ENCODE data around the gene SMG5.

DNA sequence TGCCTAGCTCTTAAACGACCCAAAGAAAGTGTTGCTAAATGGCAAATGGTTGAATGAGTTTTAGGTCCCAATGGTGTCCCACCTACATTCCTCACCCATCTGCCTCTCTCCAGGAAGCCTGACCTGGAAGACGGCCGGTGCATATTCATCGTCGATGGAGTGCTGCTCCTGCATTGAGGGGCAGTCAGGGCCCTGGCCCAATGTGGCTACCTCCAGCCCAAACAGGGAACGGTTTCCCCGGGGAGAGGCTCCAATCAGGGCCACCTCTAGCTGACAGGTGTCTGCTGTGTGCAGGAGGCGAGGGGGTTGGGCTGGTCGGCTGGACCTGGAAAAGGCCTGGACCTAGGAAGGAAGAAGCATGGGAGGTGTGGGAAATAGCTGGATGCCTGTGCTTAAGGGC is 11.3 kb upstream of the SMG5 start:
- TF ChIP-seq EP300 (IDR thresholded peaks at IDR 0.05), result no peak
- TF ChIP-seq, protein P1, sequence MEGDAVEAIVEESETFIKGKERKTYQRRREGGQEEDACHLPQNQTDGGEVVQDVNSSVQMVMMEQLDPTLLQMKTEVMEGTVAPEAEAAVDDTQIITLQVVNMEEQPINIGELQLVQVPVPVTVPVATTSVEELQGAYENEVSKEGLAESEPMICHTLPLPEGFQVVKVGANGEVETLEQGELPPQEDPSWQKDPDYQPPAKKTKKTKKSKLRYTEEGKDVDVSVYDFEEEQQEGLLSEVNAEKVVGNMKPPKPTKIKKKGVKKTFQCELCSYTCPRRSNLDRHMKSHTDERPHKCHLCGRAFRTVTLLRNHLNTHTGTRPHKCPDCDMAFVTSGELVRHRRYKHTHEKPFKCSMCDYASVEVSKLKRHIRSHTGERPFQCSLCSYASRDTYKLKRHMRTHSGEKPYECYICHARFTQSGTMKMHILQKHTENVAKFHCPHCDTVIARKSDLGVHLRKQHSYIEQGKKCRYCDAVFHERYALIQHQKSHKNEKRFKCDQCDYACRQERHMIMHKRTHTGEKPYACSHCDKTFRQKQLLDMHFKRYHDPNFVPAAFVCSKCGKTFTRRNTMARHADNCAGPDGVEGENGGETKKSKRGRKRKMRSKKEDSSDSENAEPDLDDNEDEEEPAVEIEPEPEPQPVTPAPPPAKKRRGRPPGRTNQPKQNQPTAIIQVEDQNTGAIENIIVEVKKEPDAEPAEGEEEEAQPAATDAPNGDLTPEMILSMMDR (IDR thresholded peaks at IDR 0.05), result no peak
- TF ChIP-seq POLR2A (IDR thresholded peaks at IDR 0.05; ENCODE audit: low read depth), result no peak

Measured in esophagus muscularis mucosa (tissue), 4 donors.